Subcutaneous adipose tissue (tissue), 4 donors: ENCODE data around the gene CUBN. TPM values are rescaled to one million over a fixed set of nuclear protein-coding genes. Genes with fewer than 3 reads are reported as not detected.

Experiments used
- CTCF ChIP-seq: fragments of 450-650 bp; IDR thresholded peaks from one replicate; pipeline ENCODE4 v1.5.1; 2016; ENCODE audit warnings: low read depth, mild to moderate bottlenecking, control low read depth, antibody characterized with exemption, moderate library complexity
- total RNA-seq, 4 donors: library from RNA; depleted of rRNA; stranded (reverse); fragments of >200 nt; gene quantifications; one replicate each; pipeline ENCODE4 v1.1.0, GENCODE V29; 2016

The CUBN gene
- total RNA-seq, 4 donors from 2014 or later, result 1.9 to 6.6 (median 4.8) TPM

- no peak for TF ChIP-seq CTCF
These were observed 195.2 kb downstream of the CUBN start for GRCh38 chr10:16934461-16934860.

GRCh38 chr10:16933783-16934182 is 195.8 kb downstream of the CUBN start:
- TF ChIP-seq CTCF, result no peak

GRCh38 chr10:16931930-16932329 is 197.7 kb downstream of the CUBN start:
- TF ChIP-seq CTCF, result no peak

GRCh38 chr10:16930540-16930939 is 199.1 kb downstream of the CUBN start:
- no peak for TF ChIP-seq CTCF

- no peak for TF ChIP-seq CTCF
These were observed 200.5 kb downstream of the CUBN start for GRCh38 chr10:16929069-16929468.

GRCh38 chr10:16927546-16927945 is 202.1 kb downstream of the CUBN start:
- no peak for TF ChIP-seq CTCF

GRCh38 chr10:16923726-16924125 is 205.9 kb downstream of the CUBN start:
- TF ChIP-seq CTCF, result no peak
